ENCODE data around the gene PGAM5.

GRCh38 chr12:132716356-132716755, 5.7 kb downstream of the PGAM5 start:
- TF ChIP-seq, protein P1, sequence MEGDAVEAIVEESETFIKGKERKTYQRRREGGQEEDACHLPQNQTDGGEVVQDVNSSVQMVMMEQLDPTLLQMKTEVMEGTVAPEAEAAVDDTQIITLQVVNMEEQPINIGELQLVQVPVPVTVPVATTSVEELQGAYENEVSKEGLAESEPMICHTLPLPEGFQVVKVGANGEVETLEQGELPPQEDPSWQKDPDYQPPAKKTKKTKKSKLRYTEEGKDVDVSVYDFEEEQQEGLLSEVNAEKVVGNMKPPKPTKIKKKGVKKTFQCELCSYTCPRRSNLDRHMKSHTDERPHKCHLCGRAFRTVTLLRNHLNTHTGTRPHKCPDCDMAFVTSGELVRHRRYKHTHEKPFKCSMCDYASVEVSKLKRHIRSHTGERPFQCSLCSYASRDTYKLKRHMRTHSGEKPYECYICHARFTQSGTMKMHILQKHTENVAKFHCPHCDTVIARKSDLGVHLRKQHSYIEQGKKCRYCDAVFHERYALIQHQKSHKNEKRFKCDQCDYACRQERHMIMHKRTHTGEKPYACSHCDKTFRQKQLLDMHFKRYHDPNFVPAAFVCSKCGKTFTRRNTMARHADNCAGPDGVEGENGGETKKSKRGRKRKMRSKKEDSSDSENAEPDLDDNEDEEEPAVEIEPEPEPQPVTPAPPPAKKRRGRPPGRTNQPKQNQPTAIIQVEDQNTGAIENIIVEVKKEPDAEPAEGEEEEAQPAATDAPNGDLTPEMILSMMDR (conservative IDR thresholded peaks at IDR 0.05; ENCODE audit: low read depth, low read length), result no peak
- no peak for TF ChIP-seq EZH2 (IDR thresholded peaks at IDR 0.05; ENCODE audit: low read length, unreplicated experiment)
- no peak for TF ChIP-seq EZH2phosphoT487 (IDR thresholded peaks at IDR 0.05; ENCODE audit: borderline replicate concordance, low read length)
